GM20431 (cell line): ENCODE results near the gene SLC3A2.
"Not testable (repeated sequence)": the region's sequence is repeated elsewhere in the genome, so short reads cannot be mapped to it uniquely, and the experiment has no call there.

Experiments used
- in situ Hi-C: fragments of 300-500 bp; cut with MseI, MboI; formaldehyde crosslinking; loops from one replicate; pipeline ENCODE4 v1.15.0; 2020; ENCODE audit warnings: low sequenced_read_pairs; ENCODE audit not compliant: unreplicated experiment

SLC3A2 gene

GRCh38 chr11:62923601-62924411 is 43.1 kb downstream of the SLC3A2 start:
- in situ Hi-C loops = loop anchor here (25.0 kb wide), 1 partner anchor 288 kb away; no protein-coding TSS in a partner anchor

- in situ Hi-C loops = no loop called here
Observed at GRCh38 chr11:62925308-62925707, 44.6 kb downstream of the SLC3A2 start.

GRCh38 chr11:62925745-62926679 is 45.3 kb downstream of the SLC3A2 start:
- in situ Hi-C loops = no loop called here

- in situ Hi-C loops = no loop called here
Observed at GRCh38 chr11:62926680-62927455, 46.2 kb downstream of the SLC3A2 start.

GRCh38 chr11:62928011-62928410 is 47.3 kb downstream of the SLC3A2 start:
- in situ Hi-C loops = no loop called here

- in situ Hi-C loops = no loop called here
Observed at GRCh38 chr11:62930157-62930556, 49.5 kb downstream of the SLC3A2 start.

GRCh38 chr11:62930666-62931065 is 50.0 kb downstream of the SLC3A2 start:
- in situ Hi-C loops = no loop called here

GRCh38 chr11:62931499-62932278 is 51.0 kb downstream of the SLC3A2 start:
- in situ Hi-C loops = no loop called here

GRCh38 chr11:62933285-62933684 is 52.6 kb downstream of the SLC3A2 start:
- in situ Hi-C loops = no loop called here

GRCh38 chr11:62933750-62934495 is 53.2 kb downstream of the SLC3A2 start:
- in situ Hi-C loops = no loop called here

- in situ Hi-C loops = no loop called here
Observed at GRCh38 chr11:62934496-62934785, 53.7 kb downstream of the SLC3A2 start.

GRCh38 chr11:62937528-62937927 is 56.8 kb downstream of the SLC3A2 start:
- in situ Hi-C loops = not testable (repeated sequence)
